GM19240 (cell line): Measurements from ENCODE around the gene PRPF19.

Experiments
- DNase-seq: peaks from one replicate; pipeline ENCODE4 v3.0.0; 2011; ENCODE audit warnings: low spot score; ENCODE audit not compliant: insufficient read length

PRPF19 gene

GRCh38 chr11:60860943-60861342, 45.4 kb downstream of the PRPF19 start:
- no peak for DNase-seq

GRCh38 chr11:60859616-60860250, 46.7 kb downstream of the PRPF19 start:
- no peak for DNase-seq

DNA sequence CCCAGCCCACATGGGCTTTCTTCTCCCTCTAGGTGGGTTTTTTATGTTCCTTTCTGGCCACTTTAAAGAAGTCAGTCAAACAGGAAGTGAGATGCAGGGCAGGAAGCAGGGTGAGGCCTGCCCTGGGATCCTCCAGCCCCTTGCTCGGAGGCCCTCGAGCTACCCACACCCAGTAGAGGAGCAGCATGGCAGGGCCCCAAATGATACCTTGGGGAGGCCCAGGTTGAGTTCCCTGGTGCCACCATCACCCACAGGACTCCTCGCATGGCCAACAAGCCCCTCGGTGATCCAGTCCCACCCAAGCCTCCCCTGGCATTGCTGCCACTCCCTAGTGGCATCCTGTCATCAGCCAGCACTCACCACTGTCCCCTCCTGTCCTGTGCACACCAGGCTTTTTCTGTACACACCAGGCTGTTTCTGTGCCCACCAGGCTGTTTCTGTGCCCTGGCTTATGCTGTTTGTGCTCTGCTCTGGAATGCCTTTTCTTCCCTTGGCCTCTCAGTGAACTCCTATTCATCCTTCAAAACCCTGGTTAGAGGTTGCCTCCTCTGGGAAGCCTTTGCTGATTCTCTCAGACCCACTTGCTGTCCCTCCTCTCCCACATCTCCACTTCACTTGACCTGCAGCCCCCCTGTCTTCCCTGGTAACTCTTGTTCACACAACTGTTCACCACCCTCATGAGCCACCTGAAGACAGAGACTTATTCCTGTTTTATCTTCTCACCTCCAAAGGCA, 47.5 kb downstream of the PRPF19 start:
- no peak for DNase-seq

DNA sequence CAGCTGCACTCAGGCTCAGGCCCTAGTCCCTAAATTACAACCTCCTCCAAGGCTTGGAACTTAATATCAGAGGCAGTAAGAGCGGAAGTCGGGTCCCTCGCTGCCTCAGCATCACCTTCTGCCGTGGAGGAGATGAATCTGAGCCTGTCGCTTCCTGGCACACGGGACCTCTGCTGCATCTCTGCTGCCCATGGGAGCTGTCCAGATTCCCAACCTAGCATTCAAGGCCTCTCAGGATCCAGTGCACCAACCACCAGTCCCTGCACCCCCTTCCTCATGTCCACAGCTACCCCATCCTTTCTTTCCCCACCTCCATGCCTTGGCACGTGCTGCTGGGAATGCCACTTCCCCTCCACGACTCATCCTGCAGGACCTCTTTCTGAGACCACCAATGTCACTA, 48.1 kb downstream of the PRPF19 start:
- no peak for DNase-seq

DNA sequence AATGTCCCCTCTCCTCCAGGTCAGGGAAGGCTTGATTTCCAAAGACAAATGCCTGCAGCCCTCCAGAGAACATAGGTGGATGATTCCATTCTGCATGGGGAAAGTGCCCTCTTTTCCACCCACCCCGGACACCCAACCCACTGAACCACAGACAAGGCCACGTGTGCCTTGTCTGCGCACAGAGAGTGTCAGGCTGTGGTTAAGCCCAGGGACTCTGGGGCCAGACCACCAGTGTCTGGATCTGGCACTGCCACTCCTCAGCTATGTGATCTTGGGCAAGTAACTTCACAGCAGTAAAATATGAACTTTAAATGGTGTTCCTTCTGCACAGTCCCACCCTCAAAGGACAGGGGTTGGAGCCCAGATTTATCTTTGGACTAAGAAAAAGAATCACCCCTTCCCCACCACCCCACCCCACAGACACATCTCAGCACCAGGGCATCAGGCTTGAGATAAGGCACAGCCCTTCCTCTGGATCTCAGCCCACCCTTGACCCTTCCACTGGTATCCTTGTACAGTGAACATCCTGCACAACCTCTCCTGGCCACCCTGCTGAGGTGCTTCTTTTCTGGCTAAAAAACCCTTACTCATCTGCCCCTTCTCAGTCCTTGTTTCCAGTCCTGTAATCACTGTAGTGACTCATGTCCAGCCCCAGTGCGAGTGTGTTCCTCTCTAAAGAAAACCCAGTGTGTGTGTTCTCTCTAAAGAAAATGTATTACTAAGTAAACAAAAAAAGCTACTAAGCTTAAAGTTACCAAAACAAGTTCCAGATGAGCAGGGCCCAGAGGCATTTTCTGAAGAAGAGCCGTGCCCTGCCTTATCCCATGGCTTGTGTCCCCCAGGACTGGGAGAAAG, 48.8 kb downstream of the PRPF19 start:
- no peak for DNase-seq

- DNase-seq = no peak
These were observed 50.4 kb downstream of the PRPF19 start, which contains the start of gene PTGDR2 for GRCh38 chr11:60855726-60856633. PTGDR2 (minus strand) TSS chr11:60855950; CDS start chr11:60853722, 2,228 bp downstream.

- no peak for DNase-seq
These were observed 51.3 kb downstream of the PRPF19 start for GRCh38 chr11:60854847-60855725.

- DNase-seq = no peak
These were observed 52.1 kb downstream of the PRPF19 start for GRCh38 chr11:60854140-60854846.

DNA sequence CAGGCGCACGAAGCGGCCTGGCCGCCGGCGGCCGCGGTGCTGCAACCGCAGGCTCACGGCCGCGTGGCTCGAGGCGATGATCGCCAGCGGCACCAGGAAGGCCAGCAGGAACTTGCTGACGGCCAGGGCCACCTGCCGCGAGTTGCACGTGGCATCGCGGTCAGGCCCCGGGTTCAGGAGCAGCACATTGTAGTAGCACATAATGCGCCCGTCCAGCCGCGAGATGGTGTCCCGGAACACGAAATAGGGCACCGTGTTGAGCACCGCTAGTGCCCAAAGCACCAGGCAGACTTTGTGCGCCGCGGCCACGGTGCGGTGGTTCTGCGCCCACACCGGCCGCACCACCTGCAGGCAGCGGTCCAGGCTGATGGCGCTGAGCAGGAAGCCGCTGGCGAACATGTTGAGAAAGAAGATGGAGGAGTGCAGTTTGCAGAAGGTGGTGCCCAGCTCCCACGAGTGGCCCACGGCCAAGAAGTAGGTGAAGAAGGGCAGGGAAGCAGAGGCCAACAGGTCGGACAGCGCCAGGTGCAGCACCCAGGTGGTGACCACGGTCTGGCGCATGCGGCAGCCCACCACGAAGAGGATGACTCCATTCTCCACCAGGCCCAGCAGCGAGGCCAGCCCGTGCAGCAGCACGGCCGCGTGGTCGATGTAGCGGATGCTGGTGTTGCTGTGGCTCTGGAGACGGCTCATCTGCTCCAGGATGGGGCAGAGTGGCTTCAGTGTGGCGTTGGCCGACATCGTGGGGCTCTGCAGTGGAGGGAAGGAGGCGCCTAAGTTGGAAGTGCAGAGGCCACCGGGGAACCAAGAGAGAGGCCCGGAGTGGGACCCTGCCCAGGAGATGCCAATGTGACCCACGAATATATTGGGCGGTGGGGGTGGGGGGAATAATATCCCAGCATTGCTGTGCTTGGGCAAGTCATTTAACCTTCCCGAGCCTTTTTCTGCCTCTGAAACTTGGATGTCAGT, 53.1 kb downstream of the PRPF19 start:
- DNase-seq = no peak

GRCh38 chr11:60852117-60852981, 54.0 kb downstream of the PRPF19 start:
- no peak for DNase-seq

DNA sequence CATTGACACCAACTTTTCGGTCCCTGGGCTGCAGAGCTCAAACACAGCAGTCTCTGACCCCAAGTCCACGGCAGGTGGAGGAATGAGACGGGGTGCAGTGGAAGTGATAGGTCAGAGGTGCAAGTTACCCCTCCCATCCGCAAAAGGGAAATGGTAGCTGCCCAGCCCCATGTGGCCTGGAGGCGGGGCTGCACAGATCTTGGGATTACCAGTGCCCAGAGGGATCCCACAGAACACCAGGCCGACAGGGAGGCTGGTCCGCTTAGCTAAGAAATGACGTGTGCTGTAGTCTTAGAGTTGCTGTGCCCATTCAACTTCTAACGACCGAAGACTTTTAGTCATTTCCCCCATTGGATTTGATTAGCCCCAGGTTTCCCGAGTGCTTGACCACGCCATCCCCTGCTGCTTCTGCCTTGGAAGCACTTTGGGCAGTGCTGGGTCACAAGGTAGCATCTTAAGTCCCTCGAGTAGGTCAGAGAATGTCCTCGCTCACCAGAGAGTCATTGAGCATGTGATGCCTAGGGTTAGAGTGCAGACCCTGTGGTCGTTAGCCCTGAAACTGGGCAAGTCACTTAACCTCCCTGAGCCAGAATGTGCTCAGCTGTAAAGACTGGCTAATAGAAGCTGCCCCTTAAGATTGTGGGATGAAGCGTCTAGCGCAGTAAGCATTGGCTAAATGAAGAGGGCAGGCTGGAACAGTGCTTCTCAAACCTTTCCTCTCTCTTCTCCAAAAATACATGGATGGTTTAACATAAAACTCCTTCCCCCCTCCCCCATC, 54.9 kb downstream of the PRPF19 start:
- DNase-seq = no peak

DNA sequence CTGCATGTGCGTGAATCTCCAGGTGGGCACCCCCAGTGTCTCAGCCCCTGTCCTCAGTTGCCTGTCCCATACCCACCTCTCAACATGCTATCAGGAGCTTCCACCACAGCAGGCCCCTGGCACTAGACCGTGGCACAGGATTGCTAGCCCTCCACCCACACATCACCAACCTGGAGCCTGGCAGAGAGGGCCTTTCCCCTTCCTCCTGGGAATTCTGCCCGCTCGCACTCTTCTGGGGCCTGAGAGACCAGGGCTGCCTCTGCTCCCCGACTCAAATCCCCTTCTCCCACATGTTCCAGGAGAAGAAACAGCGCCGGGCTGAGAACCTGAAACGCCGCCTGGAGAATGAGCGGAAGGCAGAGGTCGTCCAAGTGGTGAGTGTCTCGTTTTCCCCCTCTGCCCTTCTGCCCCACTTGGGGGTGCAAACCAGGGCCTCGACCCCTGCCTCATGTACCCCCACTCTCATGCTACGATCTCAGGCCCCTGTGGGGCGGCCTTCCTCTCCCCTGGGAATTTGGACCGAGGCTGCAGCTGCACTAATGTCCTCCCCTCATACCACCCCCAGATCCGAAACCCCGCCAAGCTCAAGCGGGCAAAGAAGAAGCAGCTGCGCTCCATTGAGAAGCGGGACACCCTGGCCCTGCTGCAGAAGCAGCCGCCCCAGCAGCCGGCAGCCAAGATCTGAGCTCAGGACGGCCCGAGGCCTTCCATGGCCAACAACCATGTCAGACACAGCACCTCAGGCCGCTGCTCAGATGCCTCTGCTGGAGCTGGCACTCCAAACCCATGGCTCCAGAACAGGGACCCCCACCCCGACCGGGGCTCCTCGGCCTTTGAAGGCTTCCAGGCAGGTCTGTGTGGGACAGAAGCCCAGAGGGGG, 56.5 kb downstream of the PRPF19 start:
- DNase-seq = no peak

- no peak for DNase-seq
These were observed 57.7 kb downstream of the PRPF19 start for GRCh38 chr11:60848714-60849151.

DNA sequence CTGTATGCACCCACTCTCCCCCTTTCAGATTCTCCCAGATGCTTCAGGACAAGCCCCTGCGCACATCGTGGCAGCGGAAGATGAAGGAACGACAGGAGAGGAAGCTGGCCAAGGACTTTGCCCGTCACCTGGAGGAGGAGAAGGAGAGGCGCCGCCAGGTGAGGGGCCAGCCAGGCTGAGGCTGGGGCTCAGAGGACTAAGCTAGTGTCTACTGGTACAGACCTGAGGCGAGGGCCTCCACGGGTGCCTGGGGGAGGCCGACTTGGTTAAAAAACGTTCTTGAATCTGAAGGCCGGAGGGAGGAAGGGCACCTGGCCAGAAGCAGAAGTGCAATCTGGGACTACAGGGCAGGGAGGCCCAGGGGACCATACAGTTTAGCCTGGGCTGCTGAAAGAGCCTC, 58.5 kb downstream of the PRPF19 start:
- no peak for DNase-seq

DNA sequence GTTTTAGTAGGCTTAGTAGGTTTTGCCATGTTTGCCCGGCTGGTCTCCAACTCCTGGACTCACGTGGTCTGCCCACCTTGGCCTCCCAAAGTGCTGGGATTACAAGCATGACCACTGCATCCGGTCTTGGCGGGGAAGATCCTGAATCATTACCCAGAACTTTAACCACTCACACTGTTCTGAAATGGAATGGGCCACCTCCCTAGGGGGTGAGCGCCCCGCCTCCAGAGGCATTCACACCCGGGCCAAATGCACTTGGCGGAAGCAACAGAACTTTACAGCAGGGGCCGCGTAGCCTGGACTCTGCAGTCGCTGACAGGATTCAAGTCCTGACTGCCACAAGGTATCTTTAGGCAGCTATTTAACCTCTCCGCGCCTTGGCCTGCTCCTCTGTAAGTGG, 59.1 kb downstream of the PRPF19 start:
- DNase-seq = no peak
